Smooth muscle cell (in vitro differentiated cells): ENCODE results near the gene MAP1B. TPM values are rescaled to one million over a fixed set of nuclear protein-coding genes. Genes with fewer than 3 reads are reported as not detected.

ENCODE experiments used
- DNase-seq: peaks from one replicate; lab custom pipeline; 2025; ENCODE audit not compliant: unreplicated experiment; lab: John Stamatoyannopoulos, UW
- H2AFZ ChIP-seq: fragments of 200-600 bp; sonication (generic); 2 replicates; pipeline ENCODE4 v1.6.0; 2016; ENCODE audit warnings: antibody characterized with exemption, low read depth, mild to moderate bottlenecking
- H3F3A ChIP-seq: fragments of 200-600 bp; sonication (generic); 2 replicates; pipeline ENCODE4 v1.6.0; 2017; ENCODE audit warnings: antibody characterized with exemption, low read depth
- H3K27ac ChIP-seq: fragments of 200-600 bp; sonication (generic); 2 replicates; pipeline ENCODE4 v1.5.1; 2016; ENCODE audit warnings: low read depth, mild to moderate bottlenecking
- H3K27me3 ChIP-seq: fragments of 200-600 bp; sonication (generic); 2 replicates; pipeline ENCODE4 v1.6.1; 2016; ENCODE audit warnings: low read depth, mild to moderate bottlenecking
- H3K36me3 ChIP-seq: fragments of 200-600 bp; sonication (generic); 2 replicates; pipeline ENCODE4 v1.5.1; 2016; ENCODE audit warnings: low read depth
- H3K4me1 ChIP-seq: fragments of 200-600 bp; sonication (generic); 2 replicates; pipeline ENCODE4 v1.5.1; 2016; ENCODE audit warnings: low read depth
- H3K4me2 ChIP-seq: fragments of 200-600 bp; sonication (generic); 2 replicates; pipeline ENCODE4 v1.6.0; 2016; ENCODE audit warnings: mild to moderate bottlenecking
- H3K4me3 ChIP-seq: fragments of 200-600 bp; sonication (generic); 2 replicates; pipeline ENCODE4 v1.5.1; 2016; ENCODE audit warnings: mild to moderate bottlenecking
- H3K79me2 ChIP-seq: fragments of 200-600 bp; sonication (generic); 2 replicates; pipeline ENCODE4 v1.6.0; 2016; ENCODE audit warnings: low read depth, mild to moderate bottlenecking
- H3K9ac ChIP-seq: fragments of 200-600 bp; sonication (generic); 2 replicates; pipeline ENCODE4 v1.6.0; 2016; ENCODE audit warnings: low read depth
- H3K9me3 ChIP-seq: fragments of 200-600 bp; sonication (generic); replicated peaks from 2 replicates; pipeline ENCODE4 v1.5.1; 2016; ENCODE audit warnings: low read depth
- H4K20me1 ChIP-seq: fragments of 200-600 bp; sonication (generic); 2 replicates; pipeline ENCODE4 v1.6.0; 2016; ENCODE audit warnings: low read depth
- WGBS: methylation state at CpG from one replicate; pipeline ENCODE4 v1.1.7; 2016; ENCODE audit warnings: low lambda C conversion rate; 5-methylcytosine and 5-hydroxymethylcytosine counted together
- polyA plus RNA-seq: library from polyadenylated mRNA; unstranded; fragments of >200 nt; fragmentation: Nextera tagmentation; extraction: Ambion mirVana; gene quantifications from 2 replicates; pipeline ENCODE4 v1.2.1, GENCODE V29; 2016
- total RNA-seq: library from RNA; depleted of rRNA; stranded (reverse); fragments of >200 nt; gene quantifications from 2 replicates; pipeline ENCODE4 v1.2.3, GENCODE V29; 2014
- TF ChIP-seq, protein P1 (sequence below): fragments of 200-600 bp; sonication (generic); IDR thresholded peaks from 2 replicates; pipeline ENCODE4 v1.5.1; 2017; ENCODE audit warnings: borderline replicate concordance, mild to moderate bottlenecking, antibody characterized with exemption; ENCODE audit not compliant: insufficient read depth, poor library complexity, severe bottlenecking

MAP1B gene
- total and polyA plus RNA-seq, 2 experiments from 2014 or later, result 111 to 143 TPM

- 48% methylated on average over 5 of the region's 5 CpGs for WGBS
Measured at GRCh38 chr5:72156946-72157624, 49.8 kb downstream of the MAP1B start.

DNA sequence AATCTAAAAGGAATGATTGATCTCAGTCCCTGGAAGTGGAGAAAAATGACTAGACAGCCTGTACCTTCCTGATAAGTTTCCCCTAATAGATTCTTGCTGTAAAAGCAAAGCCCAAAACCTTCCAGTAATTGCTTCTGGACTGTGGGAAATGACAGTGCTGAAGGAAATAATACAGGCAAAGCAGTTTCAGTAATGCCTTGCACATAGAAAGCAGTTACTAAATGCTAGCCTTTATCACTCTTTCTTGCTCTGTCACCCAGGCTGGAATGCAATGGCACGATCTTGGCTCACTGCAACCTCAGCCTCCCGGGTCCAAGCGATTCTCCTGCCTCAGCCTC lies 50.3 kb downstream of the MAP1B start:
- Histone ChIP-seq H3K27me3 (no peaks in the 10 kb centered on the region), H3K4me1 (peaks cover 19% of the 10 kb centered on the region), H2AFZ (no peak overlapping the region), H3K27ac (peak overlapping the region; percentile 86), H3K9ac (no peak overlapping the region), H3K9me3 (no peaks in the 10 kb centered on the region), H3K79me2 (peaks cover 60% of the 10 kb centered on the region), H3K4me2 (peak overlapping the region; percentile 57), H4K20me1 (peaks cover 62% of the 10 kb centered on the region), H3K4me3 (no peak overlapping the region), H3F3A (peaks cover 24% of the 10 kb centered on the region), H3K36me3 (no peaks in the 10 kb centered on the region)
- TF ChIP-seq, protein P1, sequence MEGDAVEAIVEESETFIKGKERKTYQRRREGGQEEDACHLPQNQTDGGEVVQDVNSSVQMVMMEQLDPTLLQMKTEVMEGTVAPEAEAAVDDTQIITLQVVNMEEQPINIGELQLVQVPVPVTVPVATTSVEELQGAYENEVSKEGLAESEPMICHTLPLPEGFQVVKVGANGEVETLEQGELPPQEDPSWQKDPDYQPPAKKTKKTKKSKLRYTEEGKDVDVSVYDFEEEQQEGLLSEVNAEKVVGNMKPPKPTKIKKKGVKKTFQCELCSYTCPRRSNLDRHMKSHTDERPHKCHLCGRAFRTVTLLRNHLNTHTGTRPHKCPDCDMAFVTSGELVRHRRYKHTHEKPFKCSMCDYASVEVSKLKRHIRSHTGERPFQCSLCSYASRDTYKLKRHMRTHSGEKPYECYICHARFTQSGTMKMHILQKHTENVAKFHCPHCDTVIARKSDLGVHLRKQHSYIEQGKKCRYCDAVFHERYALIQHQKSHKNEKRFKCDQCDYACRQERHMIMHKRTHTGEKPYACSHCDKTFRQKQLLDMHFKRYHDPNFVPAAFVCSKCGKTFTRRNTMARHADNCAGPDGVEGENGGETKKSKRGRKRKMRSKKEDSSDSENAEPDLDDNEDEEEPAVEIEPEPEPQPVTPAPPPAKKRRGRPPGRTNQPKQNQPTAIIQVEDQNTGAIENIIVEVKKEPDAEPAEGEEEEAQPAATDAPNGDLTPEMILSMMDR, result no peak
- DNase-seq, result no peak
- 28% methylated on average over 3 of the region's 3 CpGs for WGBS

More at GRCh38 chr5:72156946-72157624, 49.8 kb downstream of the MAP1B start:
- H3K4me3 ChIP-seq, result no peak overlapping the region
- H3K9me3 ChIP-seq, result no peaks in the 10 kb centered on the region
- H3K79me2 ChIP-seq, result peaks cover 60% of the 10 kb centered on the region
- no peaks in the 10 kb centered on the region for H3K27me3 ChIP-seq
- H2AFZ ChIP-seq, result no peak overlapping the region
- peak overlapping the region; percentile 86 for H3K27ac ChIP-seq
- H3K36me3 ChIP-seq, result no peaks in the 10 kb centered on the region
- H4K20me1 ChIP-seq, result peaks cover 67% of the 10 kb centered on the region
- peaks cover 23% of the 10 kb centered on the region for H3K4me1 ChIP-seq
- peak overlapping the region; percentile 57 for H3K4me2 ChIP-seq
- peaks cover 24% of the 10 kb centered on the region for H3F3A ChIP-seq
- DNase-seq, result no peak
- H3K9ac ChIP-seq, result no peak overlapping the region
- TF ChIP-seq, protein P1, result no peak

GRCh38 chr5:72159501-72159911 lies 52.2 kb downstream of the MAP1B start:
- Histone ChIP-seq H3K9me3 (no peaks in the 10 kb centered on the region), H3K27ac (peak overlapping the region; percentile 86), H2AFZ (no peak overlapping the region), H3K27me3 (no peaks in the 10 kb centered on the region), H4K20me1 (peaks cover 51% of the 10 kb centered on the region), H3K4me1 (peaks cover 13% of the 10 kb centered on the region), H3F3A (peaks cover 18% of the 10 kb centered on the region), H3K36me3 (no peaks in the 10 kb centered on the region), H3K4me2 (peak overlapping the region; percentile 50), H3K9ac (peak overlapping the region; percentile 28), H3K4me3 (no peak overlapping the region), H3K79me2 (peaks cover 59% of the 10 kb centered on the region)
- no peak for DNase-seq
- TF ChIP-seq, protein P1, result no peak
- 64% methylated on average over 3 of the region's 3 CpGs for WGBS

DNA sequence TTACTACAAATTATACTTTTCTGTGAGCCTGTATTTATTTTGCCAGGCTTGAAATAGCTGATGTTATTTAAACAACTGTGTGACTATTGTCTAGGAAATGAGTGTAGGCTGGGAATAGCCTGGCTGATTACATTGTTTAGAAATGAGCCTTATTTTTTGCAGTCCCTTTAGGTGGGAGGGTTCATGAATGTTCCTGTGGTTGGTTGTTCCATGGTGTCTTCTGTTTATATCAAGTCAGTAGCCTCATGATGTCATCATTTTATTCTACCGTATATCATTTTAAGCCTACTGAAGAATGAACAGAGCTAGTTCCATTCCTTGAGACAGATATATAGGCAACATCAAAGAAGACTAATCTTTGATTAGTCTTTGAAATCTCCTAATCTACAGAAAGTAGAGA lies 53.1 kb downstream of the MAP1B start:
- peaks cover 21% of the 10 kb centered on the region for H3K4me1 ChIP-seq
- DNase-seq, result no peak
- H3K79me2 ChIP-seq, result peaks cover 60% of the 10 kb centered on the region
- WGBS, result 9% methylated on average over 1 of the region's 1 CpG
- peak overlapping the region; percentile 86 for H3K27ac ChIP-seq
- no peaks in the 10 kb centered on the region for H3K9me3 ChIP-seq
- peak overlapping the region; percentile 28 for H3K9ac ChIP-seq
- H2AFZ ChIP-seq, result no peak overlapping the region
- no peaks in the 10 kb centered on the region for H3K27me3 ChIP-seq
- no peak overlapping the region for H3K4me2 ChIP-seq
- H3K36me3 ChIP-seq, result no peaks in the 10 kb centered on the region
- peaks cover 50% of the 10 kb centered on the region for H4K20me1 ChIP-seq
- TF ChIP-seq, protein P1, result no peak
- no peak overlapping the region for H3K4me3 ChIP-seq
- peaks cover 25% of the 10 kb centered on the region for H3F3A ChIP-seq
